ENCODE data around the gene ZCWPW1. TPM values are rescaled to one million over a fixed set of nuclear protein-coding genes. Genes with fewer than 3 reads are reported as not detected.
"Not testable (repeated sequence)": the region's sequence is repeated elsewhere in the genome, so short reads cannot be mapped to it uniquely, and the experiment has no call there.

Gene ZCWPW1
- polyA plus RNA-seq, 1 donor, result 5.9 TPM

DNA sequence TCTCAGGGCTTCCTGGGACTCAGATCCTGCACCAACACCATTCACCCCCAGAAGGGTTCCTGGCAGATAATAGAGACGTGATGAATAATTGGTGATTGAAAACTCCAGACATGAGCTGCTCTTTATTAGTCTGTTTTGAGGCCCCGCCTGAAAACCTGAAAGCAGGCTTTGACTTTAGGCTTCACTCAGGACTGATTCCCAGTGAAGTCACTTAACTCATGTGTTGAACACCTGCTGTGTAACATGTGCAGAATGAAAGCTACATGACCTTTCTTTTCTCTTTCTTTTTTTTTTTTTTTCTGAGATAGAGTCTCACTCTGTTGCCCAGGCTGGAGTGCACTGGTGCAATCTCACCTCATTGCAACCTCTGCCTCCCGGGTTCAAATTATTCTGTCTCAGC, 26.7 kb upstream of the ZCWPW1 start:
- no peak for DNase-seq (ENCODE audit: low read depth)

DNA sequence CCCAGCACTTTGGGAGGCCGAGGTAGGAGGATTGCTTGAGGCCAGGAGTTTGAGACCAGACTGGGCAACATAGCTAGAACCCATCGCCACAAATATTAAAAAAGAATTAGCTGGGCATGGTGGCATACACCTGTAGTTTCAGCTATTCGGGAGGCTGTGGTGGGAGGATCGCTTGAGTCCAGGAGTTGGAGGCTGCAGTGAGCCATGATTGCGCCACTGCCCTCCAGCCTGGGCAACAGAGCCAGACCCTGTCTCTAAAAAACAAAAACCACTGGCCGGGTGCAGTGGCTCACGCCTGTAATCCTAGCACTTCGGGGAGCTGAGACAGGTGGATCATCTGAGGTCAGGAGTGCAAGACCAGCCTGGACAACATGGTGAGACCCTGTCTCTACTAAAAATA, 25.4 kb upstream of the ZCWPW1 start:
- not testable (repeated sequence) for DNase-seq (ENCODE audit: low read depth)

DNA sequence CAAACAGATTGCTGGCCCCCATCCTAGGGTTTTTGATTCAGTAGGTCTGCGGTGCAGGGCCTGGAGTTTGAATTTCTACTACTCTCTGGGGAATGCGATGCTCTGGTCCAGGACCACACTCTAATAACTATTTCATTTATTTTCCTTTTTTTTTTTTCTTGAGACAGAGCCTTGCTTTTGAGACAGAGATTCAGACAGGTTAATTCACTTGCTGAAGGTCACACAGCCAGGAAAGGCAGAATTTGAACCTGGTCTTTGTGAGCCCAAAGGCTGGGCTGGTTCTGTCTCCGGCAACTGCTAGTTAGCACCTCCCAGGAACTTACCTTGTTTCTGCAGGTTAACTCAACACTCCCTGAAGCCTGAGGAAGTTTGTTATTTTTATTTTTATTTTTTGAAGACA, 24.0 kb upstream of the ZCWPW1 start:
- no peak for DNase-seq (ENCODE audit: low read depth)

DNA sequence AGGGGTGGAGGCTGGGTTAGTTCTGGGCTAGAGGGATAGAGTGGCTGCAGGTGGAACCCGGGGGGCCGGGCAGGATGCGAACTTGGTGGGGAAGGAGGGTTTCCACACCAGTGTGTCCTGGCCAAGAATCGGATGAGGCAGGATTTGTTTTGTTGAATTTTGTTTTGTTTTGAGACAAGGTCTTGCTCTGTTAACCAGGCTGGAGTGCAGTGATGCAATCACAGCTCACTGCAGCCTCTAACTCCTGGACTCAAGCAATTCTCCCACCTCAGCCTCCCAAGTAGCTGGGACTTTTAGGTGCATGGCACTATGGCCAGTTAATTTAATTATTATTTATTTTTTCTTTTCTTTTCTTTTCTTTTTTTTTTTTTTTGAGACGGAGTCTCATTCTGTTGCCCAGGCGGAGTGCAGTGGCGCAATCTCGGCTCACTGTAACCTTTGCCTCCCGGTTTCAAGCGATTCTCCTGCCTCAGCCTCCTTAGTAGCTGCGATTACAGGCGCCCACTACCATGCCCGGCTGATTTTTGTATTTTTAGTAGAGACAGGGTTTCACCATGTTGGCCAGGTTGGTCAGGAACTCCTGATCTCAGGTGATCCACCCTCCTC, 20.8 kb upstream of the ZCWPW1 start:
- no peak for DNase-seq (ENCODE audit: low read depth)

DNA sequence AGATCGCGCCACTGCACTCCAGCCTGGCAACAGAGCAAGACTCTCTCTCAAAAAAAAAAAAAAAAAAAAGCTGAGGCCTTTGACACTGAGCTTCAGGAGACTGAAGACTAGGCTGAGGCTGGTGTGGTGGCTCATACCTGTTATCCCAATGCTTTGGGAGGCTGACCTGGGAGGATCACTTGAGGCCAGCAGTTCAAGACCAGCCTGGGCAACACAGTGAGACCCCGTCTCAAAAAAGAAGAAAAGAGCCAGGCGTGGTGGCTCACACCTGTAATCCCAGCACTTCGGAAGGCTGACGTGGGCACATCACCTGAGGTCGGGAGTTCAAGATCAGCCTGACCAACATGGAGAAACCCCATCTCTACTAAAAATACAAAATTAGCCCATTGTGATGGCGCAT, 18.9 kb upstream of the ZCWPW1 start:
- not testable (repeated sequence) for DNase-seq (ENCODE audit: low read depth)

DNA sequence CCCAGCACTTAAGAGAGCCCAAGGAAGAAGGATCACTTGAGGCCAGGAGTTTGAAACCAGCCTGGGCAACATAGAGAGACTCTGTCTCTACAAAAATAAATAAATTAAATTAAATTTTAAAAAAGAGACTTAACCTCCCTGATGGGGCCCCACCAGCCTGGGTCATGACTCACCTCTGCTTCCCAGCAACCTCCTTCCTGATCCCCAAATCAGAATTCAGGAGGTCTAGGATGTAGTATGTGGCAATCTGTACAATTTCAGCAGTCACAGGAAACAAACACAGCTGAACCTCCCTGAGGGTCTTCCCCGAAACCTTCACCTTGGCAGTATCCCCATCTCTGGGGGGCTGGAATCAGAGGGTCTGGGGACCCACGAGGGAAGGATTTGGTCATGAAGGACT, 17.5 kb upstream of the ZCWPW1 start:
- DNase-seq (ENCODE audit: low read depth), result no peak

DNA sequence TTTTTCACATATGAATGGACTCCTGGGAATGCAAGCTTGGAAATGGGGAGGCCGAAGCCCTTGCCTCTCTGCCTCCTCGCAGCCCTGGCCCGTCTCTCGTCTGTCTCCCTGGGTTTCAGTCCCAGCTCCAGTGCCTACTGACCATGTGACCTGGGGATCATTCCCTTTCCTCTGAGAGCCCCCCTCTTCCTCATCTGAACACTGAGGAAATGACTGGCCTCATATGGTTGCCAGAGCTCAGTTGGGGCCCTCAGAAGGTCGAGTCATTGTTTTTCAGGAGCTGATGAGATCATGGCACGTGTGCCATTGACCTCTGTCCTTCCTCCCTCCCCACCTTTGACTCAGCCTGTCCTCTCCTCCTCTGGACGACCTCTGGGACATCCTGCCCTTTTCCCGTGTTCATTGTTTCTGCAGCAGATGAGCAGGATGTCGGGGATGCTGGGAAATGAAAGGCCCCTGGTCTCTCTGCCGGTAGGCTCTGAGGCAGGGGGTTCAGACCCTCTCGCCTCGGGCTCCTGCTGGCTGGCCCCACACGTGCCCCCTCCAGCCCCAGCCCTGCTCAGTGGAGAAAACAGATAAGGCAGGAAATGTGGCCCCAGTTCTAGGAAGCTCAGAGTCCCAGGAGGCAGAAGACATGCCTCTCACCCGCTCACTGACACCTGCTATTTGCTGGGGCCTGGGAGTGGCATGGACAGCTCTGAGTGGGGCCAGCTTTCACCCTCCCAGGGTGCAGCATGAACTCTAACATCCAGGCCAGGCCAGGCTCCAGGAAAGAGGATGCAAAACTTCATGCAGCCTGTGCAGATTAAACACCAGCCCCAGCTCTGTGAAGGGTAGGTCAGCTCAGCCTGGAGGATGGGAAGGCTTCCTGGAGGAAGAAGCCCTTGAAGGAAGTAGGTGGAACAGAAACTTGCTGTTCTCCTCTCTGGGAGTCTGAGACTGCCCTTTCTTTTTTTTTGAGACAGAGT, 16.1 kb upstream of the ZCWPW1 start:
- no peak for DNase-seq (ENCODE audit: low read depth)

DNA sequence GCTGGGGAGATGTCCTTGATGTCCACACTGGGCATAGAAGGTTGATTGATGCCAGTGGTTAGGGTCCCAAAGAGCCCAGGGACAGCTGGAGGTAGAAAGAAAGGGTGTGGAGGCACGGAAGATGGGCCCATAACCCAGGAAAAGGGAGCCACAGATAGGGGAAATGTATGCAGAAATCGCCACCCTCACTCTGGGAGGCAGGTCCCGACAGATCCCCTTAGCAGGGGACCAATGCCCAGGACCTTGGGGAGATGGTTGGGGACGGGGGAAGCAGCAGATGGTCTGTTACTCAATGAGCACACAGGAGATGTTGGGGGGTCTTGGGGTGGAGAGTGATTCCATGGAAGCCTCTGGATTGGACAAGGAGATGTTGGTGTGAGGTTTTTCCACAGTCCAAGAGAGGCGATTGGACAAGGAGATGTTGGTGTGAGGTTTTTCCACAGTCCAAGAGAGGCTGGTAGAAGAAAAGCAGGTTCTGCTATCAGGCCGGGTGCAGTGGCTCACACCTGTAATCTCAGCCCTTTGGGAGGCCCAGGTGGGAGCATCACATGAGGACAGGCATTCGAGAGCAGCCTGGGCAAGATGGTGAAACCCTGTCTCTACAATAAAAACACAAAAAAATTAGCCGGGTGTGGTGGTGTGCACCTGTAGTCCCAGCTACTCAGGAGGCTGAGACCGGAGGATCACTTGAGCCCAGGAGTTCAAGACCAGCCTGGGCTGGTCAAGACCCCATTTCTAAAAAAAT, 14.8 kb upstream of the ZCWPW1 start:
- DNase-seq (ENCODE audit: low read depth), result no peak

DNA sequence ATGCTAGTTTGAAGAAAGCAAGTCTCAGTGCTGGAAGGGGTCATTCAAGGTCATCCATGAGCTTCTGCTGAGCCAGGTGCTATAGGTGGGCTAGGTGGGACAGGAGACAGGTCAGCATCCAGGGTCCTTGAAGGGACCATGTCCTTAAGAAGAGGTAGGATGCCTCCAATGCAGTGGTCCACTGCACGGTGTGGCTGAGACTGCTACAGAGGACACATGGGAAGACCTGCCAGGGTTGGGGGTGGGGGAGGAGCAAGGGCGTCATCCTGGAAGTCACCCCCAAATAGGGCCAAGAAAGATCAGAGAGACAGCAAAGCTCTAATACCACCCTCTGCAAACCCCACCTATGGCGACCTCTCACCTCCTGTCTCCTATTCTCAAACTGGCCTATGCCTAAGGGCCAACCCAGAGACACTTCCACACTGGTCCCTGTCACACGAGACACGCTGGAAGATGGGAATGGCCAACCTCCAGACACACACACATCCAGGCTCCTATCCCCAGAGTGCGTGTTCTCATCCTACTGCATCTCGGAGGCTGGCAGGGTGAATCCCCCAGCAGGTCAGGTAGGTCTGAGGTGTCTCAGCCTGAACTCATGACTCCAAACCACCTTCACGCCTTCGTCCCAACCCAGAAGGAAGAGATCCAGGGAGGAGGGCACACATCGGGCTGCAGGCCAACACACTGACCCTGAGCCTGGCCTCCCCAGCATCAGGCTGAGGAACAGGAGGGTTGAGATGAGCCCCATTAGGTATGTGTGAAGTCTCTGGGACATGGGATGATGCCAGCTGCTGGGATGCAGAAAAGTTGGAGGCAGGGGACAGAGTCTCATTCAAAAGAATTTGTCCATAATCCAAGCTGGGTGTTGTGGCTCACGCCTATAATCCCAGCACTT, 13.4 kb upstream of the ZCWPW1 start:
- no peak for DNase-seq (ENCODE audit: low read depth)

DNA sequence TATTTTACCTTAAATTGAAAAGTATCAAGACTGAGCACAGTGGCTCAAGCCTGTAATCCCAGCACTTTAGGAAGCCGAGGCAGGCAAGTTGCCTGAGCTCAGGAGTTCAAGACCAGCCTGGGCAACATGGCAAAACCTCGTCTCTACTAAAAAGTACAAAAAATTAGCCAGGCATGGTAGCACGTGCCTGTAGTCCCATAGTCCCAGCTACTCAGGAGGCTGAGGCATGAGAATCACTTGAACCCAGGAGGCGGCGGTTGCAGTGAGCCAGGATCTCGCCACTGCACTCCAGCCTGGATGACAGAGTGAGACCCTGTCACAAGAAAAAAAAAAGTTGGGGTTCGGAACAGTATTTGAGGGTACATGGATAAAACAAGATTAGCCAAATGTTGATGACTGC, 10.7 kb upstream of the ZCWPW1 start:
- DNase-seq (ENCODE audit: low read depth), result not testable (repeated sequence)

DNA sequence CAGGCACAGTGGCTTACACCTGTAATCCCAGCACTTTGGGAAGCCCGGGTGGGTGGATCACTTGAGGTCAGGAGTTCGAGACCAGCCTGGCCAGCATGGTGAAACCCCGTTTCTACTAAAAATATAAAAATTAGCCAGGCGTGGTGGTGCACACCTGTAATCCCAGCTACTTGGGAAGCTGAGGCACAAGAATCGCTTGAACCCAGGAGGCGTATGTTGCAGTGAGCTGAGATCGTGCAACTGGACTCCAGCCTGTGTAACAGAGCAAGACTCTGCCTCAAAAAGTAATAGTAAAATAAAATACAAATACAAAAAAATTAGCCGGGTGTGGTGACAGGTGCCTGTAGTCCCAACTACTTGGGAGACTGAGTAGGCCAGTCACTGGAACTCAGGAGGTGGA, 10.2 kb upstream of the ZCWPW1 start:
- DNase-seq (ENCODE audit: low read depth), result not testable (repeated sequence)

DNA sequence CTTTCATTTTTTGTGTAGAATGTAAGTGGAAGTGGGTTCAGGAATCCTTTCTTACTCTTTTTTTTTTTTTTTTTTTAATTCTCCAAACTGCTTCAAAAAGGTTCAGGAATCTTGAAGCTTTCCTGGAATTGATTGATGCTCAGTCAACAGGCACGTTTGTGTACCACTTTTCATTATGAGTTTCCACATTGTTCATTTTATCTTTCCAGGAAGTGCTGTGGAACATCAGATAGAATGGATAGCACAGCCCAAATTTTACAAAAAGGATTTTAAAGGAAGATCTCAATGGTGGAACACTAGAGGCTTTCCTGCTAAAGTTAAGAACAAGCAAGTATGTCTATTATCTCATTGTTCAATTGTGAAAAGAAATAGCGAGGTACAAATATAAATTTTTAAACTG, 9.7 kb upstream of the ZCWPW1 start:
- DNase-seq (ENCODE audit: low read depth), result no peak

DNA sequence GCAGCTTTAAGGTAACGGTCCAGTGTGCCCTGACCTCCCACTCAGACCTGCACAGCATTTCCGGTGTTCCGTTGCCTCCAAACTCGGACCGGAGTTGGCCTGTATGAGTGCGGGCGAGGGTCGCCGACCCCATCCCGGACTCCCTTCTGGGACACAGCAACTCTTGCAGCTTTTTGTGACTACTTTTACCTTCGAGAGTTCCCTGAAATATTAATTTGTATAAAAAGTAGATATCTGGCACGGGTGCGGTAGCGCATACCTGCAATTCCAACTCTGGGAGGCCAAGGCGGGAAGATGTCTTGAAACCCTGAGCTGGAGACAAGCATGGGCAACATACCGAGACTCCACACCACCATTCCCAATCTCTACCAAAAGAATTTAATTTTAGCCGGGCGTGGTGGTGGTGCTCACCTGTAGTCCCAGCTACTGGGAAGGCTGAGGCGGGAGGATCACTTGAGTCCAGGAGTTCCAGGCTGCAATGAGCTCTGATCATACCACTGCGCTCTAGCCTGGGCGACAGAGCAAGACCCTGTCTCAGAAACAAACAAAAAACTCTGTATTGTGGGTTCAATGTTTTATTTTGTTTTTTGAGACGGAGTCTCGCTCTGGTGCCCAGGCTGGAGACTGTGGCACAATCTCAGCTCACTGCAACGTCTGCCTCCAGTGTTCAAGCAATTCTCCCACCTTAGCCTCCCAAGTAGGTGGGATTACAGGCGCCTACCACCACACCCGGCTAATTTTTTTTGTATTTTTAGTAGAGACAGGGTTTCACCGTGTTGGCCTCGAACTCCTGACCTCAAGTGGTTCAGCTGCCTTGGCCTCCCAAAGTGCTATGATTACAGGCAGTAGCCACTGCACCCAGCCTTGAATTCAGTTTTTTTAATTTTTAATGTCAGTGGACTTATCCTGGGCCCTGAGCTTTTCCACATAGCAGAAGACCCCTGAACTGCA, 8.9 kb upstream of the ZCWPW1 start:
- no peak for DNase-seq (ENCODE audit: low read depth)

DNA sequence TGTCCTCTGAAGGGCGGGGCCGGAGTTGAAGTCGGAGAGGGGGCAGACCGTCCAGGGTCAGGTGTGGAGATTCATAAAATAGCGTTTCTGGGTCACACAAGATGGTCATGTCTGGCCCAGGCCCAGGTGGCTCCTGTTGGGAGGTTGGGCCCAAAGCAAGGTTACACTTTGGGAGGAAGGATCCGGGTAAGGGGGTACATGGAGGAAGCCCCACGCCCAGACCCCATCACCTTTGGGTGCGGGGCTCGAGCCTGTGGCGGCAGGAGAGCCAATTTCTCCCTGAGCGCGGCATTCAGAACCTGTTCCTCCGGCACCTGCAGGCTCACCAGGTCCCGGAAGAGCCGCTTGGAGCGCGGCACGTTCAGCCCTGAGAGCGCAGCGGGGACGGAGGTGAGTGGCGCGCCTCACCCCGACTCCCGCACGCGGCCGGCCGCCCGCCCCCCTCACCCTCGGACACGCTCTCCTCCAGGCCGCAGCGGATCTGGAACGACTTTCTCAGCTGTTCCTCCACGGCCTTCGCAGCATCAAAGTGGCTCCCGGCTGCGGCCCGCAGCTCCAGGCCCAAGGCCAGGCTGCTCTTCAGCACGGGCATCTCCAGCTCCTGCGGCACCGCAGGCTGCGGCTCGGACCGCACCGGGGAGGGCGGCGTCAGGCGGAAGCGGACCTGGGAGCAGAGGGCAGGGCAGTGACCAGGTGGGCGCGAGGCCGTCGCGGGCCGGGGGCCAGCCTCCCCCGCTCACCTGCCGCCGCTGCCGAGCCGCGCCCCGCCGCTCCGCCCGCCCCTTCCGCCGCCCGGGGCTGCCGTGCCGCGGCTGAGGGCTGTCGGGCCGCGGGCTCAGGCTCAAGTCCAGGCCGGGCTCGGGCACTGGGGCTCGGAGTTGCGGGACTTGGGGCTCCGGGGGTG, 7.2 kb upstream of the ZCWPW1 start:
- no peak for DNase-seq (ENCODE audit: low read depth)

DNA sequence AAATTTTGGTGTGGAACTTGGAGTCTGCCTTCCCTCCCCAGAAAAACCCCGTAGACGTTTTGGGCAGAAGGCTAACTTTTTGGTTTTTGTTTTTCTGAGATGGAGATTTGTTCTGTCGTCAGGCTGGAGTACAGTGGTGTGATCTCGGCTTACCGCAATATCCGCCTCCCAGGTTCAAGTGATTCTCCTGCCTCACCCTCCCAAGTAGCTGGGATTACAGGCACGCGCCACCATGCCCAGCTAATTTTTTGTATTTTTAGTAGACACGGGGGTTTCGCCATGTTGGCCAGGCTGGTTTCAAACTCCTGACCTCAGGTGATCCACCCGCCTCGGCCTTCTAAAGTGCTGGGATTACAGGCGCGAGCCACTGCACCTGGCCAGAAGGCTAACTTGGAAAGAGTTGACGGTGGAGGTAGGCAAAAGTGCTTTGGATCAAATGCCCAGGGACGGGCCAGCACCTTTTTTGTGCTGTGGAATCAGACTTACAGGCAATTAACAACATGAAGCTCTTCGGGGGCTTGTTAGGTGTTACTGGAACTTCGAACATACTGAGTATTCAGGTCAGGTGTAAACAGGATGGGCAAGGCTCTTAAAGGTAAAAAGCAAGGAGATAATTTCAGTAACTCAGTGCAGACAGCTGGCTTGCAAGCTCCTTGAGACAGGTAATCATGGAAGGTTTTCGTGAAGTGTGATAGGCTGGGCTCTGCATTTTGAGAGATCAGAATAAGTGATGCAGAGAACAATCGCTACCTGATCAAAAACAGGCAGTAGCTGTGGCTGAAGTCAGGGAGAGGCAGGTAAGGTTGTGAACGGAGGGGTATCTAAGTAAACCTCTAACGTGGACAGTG, 6.0 kb upstream of the ZCWPW1 start:
- DNase-seq (ENCODE audit: low read depth), result no peak

DNA sequence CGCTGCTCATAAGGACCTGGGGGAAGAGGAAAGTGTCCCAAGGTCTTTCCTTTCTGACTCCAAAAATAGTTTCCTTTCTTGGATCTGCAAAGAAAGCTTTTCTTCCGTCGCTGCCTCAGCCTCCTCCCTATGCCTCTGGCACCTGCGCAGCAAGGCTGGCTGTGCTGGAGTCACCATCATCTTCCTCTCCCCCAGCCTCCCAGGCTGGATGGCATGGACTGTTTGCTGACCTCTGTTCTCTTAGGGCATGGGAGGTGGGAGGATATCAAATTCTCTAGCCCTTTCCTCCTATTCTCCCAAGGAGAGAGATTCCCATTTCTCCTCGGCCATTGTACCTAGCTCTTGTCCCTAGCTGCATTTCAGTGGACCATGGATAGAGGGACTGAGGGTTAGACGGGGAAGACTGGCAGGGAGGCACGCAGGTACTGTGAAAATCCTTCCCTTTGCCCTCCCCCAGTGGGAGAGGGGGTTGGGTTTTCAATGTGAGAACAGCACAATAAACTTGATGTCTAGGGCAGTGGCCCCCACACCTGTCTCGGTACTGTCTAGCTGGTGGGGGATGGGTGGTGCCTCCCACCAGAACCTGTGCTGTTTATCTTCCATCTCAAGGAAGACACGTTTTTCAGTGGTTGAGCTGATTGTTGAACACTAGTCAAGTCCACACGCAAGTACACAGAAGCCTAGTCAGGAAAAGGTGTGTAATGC, 5.2 kb upstream of the ZCWPW1 start:
- DNase-seq (ENCODE audit: low read depth), result no peak

DNA sequence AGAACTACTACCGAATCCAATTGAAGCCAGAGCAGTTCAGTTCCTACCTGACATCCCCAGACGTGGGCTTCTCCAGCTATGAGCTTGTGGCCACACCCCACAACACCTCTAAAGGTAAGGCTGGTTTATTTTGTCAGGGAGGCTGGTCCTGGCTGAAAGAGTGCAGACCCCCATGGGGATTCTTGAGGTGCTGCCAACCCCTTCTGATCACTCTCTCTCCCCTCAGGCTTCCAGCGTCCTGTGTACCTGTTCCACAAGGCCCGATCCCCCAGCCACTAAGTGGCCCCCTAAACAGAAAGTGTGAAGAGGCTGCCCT, 4.7 kb upstream of the ZCWPW1 start:
- no peak for DNase-seq (ENCODE audit: low read depth)

Measured in forelimb muscle (tissue), 1 donor.